ENCODE results near the gene AIF1L. TPM values are rescaled to one million over a fixed set of nuclear protein-coding genes. Genes with fewer than 3 reads are reported as not detected.

AIF1L gene
- total RNA-seq, 1 donor from 2014 or later: 23.7 TPM

DNA sequence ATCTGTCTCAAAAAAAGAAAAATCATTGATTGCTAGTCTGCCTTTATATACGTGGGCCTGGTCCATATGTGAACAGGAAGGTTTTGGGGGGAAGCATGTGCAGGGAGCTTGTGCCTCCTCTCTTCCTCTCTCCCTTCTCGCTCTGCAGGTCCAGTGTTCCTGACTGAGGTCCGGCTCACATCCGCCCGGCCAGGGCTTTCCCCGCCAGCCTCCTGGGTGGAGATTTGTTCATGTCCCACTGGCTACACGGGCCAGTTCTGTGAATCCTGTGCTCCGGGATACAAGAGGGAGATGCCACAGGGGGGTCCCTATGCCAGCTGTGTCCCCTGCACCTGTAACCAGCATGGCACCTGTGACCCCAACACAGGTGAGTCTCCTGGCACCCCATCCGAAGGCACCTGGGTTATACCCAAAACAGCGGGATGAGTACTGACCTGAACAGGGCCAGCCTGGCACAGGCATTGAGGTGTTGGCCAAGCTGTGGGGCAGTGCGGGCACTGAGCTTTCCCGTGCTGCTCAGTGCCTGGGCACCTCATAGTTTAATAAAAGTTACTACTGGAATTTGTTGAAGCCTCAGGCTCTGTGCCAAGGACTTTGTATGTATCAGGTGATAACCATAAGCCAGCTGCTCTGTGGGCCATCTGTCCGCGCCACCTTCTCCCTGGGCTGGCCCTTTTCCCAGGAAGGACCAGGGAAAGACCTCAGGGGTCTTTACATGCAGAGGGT lies 39.4 kb upstream of the AIF1L start:
- H3K27me3 ChIP-seq (ENCODE audit: insufficient read depth, low read length): peaks cover 5% of the 10 kb centered on the region
- H3K9me3 ChIP-seq (ENCODE audit: insufficient read depth, low read depth, low read length): no peaks in the 10 kb centered on the region
- H3K27ac Mint-ChIP-seq (ENCODE audit: unreplicated experiment): no peak overlapping the region
- no peaks in the 10 kb centered on the region for H4K20me1 ChIP-seq (ENCODE audit: insufficient read depth, low read length)
- peaks cover 1% of the 10 kb centered on the region for H3K27me3 Mint-ChIP-seq (ENCODE audit: low read depth, unreplicated experiment)
- no peak overlapping the region for H2AFZ ChIP-seq (ENCODE audit: low read depth, low read length)
- H3K36me3 Mint-ChIP-seq (ENCODE audit: low read depth, unreplicated experiment): no peaks in the 10 kb centered on the region
- H3K27ac ChIP-seq (ENCODE audit: low read depth, low read length): no peak overlapping the region
- no peak for FAIRE-seq
- no peak overlapping the region for H3K4me2 ChIP-seq (ENCODE audit: low read length)
- no peak for DNase-seq (ENCODE audit: low read depth)
- H3K36me3 ChIP-seq (ENCODE audit: insufficient read depth, low read length): no peaks in the 10 kb centered on the region
- no peak overlapping the region for H3K9ac ChIP-seq (ENCODE audit: low read length)
- no peaks in the 10 kb centered on the region for H3K4me1 Mint-ChIP-seq (ENCODE audit: low read depth, unreplicated experiment)
- no peak overlapping the region for H3K4me3 Mint-ChIP-seq (ENCODE audit: unreplicated experiment)
- no peak for TF ChIP-seq EZH2 (IDR thresholded peaks at IDR 0.05; ENCODE audit: insufficient read depth, low read length)
- TF ChIP-seq, protein P1, sequence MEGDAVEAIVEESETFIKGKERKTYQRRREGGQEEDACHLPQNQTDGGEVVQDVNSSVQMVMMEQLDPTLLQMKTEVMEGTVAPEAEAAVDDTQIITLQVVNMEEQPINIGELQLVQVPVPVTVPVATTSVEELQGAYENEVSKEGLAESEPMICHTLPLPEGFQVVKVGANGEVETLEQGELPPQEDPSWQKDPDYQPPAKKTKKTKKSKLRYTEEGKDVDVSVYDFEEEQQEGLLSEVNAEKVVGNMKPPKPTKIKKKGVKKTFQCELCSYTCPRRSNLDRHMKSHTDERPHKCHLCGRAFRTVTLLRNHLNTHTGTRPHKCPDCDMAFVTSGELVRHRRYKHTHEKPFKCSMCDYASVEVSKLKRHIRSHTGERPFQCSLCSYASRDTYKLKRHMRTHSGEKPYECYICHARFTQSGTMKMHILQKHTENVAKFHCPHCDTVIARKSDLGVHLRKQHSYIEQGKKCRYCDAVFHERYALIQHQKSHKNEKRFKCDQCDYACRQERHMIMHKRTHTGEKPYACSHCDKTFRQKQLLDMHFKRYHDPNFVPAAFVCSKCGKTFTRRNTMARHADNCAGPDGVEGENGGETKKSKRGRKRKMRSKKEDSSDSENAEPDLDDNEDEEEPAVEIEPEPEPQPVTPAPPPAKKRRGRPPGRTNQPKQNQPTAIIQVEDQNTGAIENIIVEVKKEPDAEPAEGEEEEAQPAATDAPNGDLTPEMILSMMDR (IDR thresholded peaks at IDR 0.05; ENCODE audit: insufficient read depth, low read depth, low read length): no peak
- no peaks in the 10 kb centered on the region for H3K9me3 Mint-ChIP-seq (ENCODE audit: unreplicated experiment)
- H3K4me3 ChIP-seq (ENCODE audit: insufficient read depth, low read depth, low read length): no peak overlapping the region
- no peaks in the 10 kb centered on the region for H3K4me1 ChIP-seq (ENCODE audit: insufficient read depth, low read length)
- no peaks in the 10 kb centered on the region for H3K79me2 ChIP-seq (ENCODE audit: insufficient read depth, low read length)

GRCh38 chr9:131060900-131061630 lies 35.3 kb upstream of the AIF1L start:
- Histone ChIP-seq H3K79me2 (ENCODE audit: insufficient read depth, low read length) (no peaks in the 10 kb centered on the region), H3K4me1 (ENCODE audit: insufficient read depth, low read length) (no peaks in the 10 kb centered on the region), H3K36me3 (ENCODE audit: insufficient read depth, low read length) (no peaks in the 10 kb centered on the region), H3K9ac (ENCODE audit: low read length) (no peak overlapping the region), H3K4me3 (ENCODE audit: insufficient read depth, low read depth, low read length) (no peak overlapping the region), H3K27me3 (ENCODE audit: insufficient read depth, low read length) (peaks cover 4% of the 10 kb centered on the region), H3K9me3 (ENCODE audit: insufficient read depth, low read depth, low read length) (no peaks in the 10 kb centered on the region), H3K4me2 (ENCODE audit: low read length) (no peak overlapping the region), H2AFZ (ENCODE audit: low read depth, low read length) (no peak overlapping the region), H4K20me1 (ENCODE audit: insufficient read depth, low read length) (no peaks in the 10 kb centered on the region), H3K27ac (ENCODE audit: low read depth, low read length) (no peak overlapping the region)
- TF ChIP-seq EZH2 (IDR thresholded peaks at IDR 0.05; ENCODE audit: insufficient read depth, low read length): no peak
- TF ChIP-seq, protein P1 (IDR thresholded peaks at IDR 0.05; ENCODE audit: insufficient read depth, low read depth, low read length): no peak
- Mint-ChIP-seq H3K4me3 (ENCODE audit: unreplicated experiment) (no peak overlapping the region), H3K27ac (ENCODE audit: unreplicated experiment) (no peak overlapping the region), H3K4me1 (ENCODE audit: low read depth, unreplicated experiment) (no peaks in the 10 kb centered on the region), H3K9me3 (ENCODE audit: unreplicated experiment) (no peaks in the 10 kb centered on the region), H3K27me3 (ENCODE audit: low read depth, unreplicated experiment) (peaks cover 10% of the 10 kb centered on the region), H3K36me3 (ENCODE audit: low read depth, unreplicated experiment) (no peaks in the 10 kb centered on the region)
- DNase-seq (ENCODE audit: low read depth) (no peak), FAIRE-seq (no peak)

DNA sequence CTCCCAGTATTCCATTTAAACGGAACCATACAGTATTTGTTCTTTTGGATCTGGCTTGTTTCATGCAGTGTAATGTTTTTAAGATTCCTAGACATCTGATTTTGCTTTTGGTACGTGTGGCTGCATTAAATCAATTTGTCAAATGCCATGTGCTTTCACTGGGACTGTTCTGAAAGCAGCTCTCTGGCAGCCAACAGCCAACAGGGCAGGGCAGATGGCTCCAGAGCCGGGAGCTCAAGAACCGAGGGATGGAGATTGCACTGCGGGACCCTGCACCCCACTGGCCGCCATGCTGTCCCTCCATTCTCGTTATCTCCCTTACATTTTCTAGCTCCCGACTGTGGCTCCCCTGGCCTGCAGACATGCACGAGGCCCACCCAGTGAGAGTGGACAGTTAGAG lies 33.4 kb upstream of the AIF1L start:
- Histone ChIP-seq H3K4me3 (ENCODE audit: insufficient read depth, low read depth, low read length) (no peak overlapping the region), H4K20me1 (ENCODE audit: insufficient read depth, low read length) (no peaks in the 10 kb centered on the region), H3K79me2 (ENCODE audit: insufficient read depth, low read length) (no peaks in the 10 kb centered on the region), H2AFZ (ENCODE audit: low read depth, low read length) (no peak overlapping the region), H3K27me3 (ENCODE audit: insufficient read depth, low read length) (peaks cover 4% of the 10 kb centered on the region), H3K4me2 (ENCODE audit: low read length) (no peak overlapping the region), H3K9me3 (ENCODE audit: insufficient read depth, low read depth, low read length) (no peaks in the 10 kb centered on the region), H3K36me3 (ENCODE audit: insufficient read depth, low read length) (no peaks in the 10 kb centered on the region), H3K9ac (ENCODE audit: low read length) (no peak overlapping the region), H3K4me1 (ENCODE audit: insufficient read depth, low read length) (no peaks in the 10 kb centered on the region), H3K27ac (ENCODE audit: low read depth, low read length) (no peak overlapping the region)
- Mint-ChIP-seq H3K27me3 (ENCODE audit: low read depth, unreplicated experiment) (peaks cover 19% of the 10 kb centered on the region), H3K4me1 (ENCODE audit: low read depth, unreplicated experiment) (no peaks in the 10 kb centered on the region), H3K9me3 (ENCODE audit: unreplicated experiment) (no peaks in the 10 kb centered on the region), H3K36me3 (ENCODE audit: low read depth, unreplicated experiment) (no peaks in the 10 kb centered on the region), H3K4me3 (ENCODE audit: unreplicated experiment) (no peak overlapping the region), H3K27ac (ENCODE audit: unreplicated experiment) (no peak overlapping the region)
- DNase-seq (ENCODE audit: low read depth) (no peak), FAIRE-seq (no peak)
- no peak for TF ChIP-seq EZH2 (IDR thresholded peaks at IDR 0.05; ENCODE audit: insufficient read depth, low read length)
- TF ChIP-seq, protein P1 (IDR thresholded peaks at IDR 0.05; ENCODE audit: insufficient read depth, low read depth, low read length): no peak

Measured in astrocyte (in vitro differentiated cells and primary cell).